Panc1 (cell line): ENCODE results near the gene DENND6B. TPM values are rescaled to one million over a fixed set of nuclear protein-coding genes. Genes with fewer than 3 reads are reported as not detected.
A peak's percentile ranks its signal among the peaks of the same experiment; 100 is the strongest.

ENCODE experiments used
- ATAC-seq: fragments of 200-7000 bp; cut with Tn5 transposase; 2 replicates; pipeline ENCODE4 v1.9.1; 2020; ENCODE audit warnings: mild to moderate bottlenecking, moderate library complexity
- BruUV-seq: library from RNA; stranded (reverse); fragments of 400-500 nt; replicated peaks from 2 replicates; lab custom pipeline; 2021; lab: Mats Ljungman, UMichigan
- CTCF ChIA-PET: fragments of 300-600 bp; sonication (Branson Sonifier 250); formaldehyde crosslinking; loops from one replicate; lab custom pipeline; 2022; ENCODE audit warnings: antibody characterized with exemption; lab: Charles Lee
- POLR2A ChIA-PET: fragments of 300-600 bp; sonication (Branson Sonifier 250); formaldehyde crosslinking; loops from one replicate; lab custom pipeline; 2022; ENCODE audit warnings: antibody characterized with exemption; lab: Charles Lee
- DNase-seq: peaks from one replicate; pipeline ENCODE4 v3.0.0-alpha.2; 2010; ENCODE audit warnings: low read depth, low spot score
- H3K27ac ChIP-seq: 2 replicates; pipeline ENCODE4 v1.5.1; 2011; ENCODE audit warnings: mild to moderate bottlenecking, low read length, inconsistent platforms
- H3K27me3 ChIP-seq: fragments of 200-500 bp; sonication (Bioruptor generic); 2 replicates; pipeline ENCODE4 v1.6.0; 2014; ENCODE audit warnings: low read length, inconsistent platforms; ENCODE audit not compliant: control insufficient read depth, insufficient read depth
- H3K36me3 ChIP-seq: fragments of 200-500 bp; sonication (Bioruptor generic); 2 replicates; pipeline ENCODE4 v1.5.1; 2014; ENCODE audit warnings: inconsistent platforms, mild to moderate bottlenecking, low read length, moderate library complexity; ENCODE audit not compliant: control insufficient read depth, insufficient read depth
- H3K4me1 ChIP-seq: 2 replicates; pipeline ENCODE4 v1.5.1; 2011; ENCODE audit warnings: inconsistent platforms, mild to moderate bottlenecking, low read length, moderate library complexity; ENCODE audit not compliant: control insufficient read depth, insufficient read depth
- H3K4me3 ChIP-seq, 2 experiments: 2 replicates each; pipeline ENCODE4 v1.5.1; 2011 to 2012; ENCODE audit warnings: low read depth in 2 of 2, low read length in 2 of 2, mild to moderate bottlenecking in 2 of 2, inconsistent platforms in 1 of 2, moderate library complexity in 1 of 2
- H3K9me3 ChIP-seq: fragments of 200-500 bp; sonication (Bioruptor generic); 2 replicates; pipeline ENCODE4 v1.5.1; 2014; ENCODE audit warnings: low read depth, mild to moderate bottlenecking, inconsistent platforms, low read length, moderate library complexity; ENCODE audit not compliant: control insufficient read depth, insufficient read depth
- POLR2AphosphoS5 ChIP-seq: IDR thresholded peaks from 2 replicates; pipeline ENCODE4 v1.6.1; 2012; ENCODE audit warnings: mild to moderate bottlenecking, low read depth, low read length, moderate library complexity
- SIN3A ChIP-seq: IDR thresholded peaks from 2 replicates; pipeline ENCODE4 v1.6.1; 2012; ENCODE audit warnings: low read depth, mild to moderate bottlenecking, low read length, moderate library complexity, borderline replicate concordance; ENCODE audit not compliant: insufficient read depth
- TCF7L2 ChIP-seq: IDR thresholded peaks from 2 replicates; pipeline ENCODE4 v1.6.1; 2011; ENCODE audit warnings: mild to moderate bottlenecking, low read depth, low read length, inconsistent platforms
- in situ Hi-C: cut with HindIII; loops from 2 replicates; pipeline ENCODE4 v1.10.0; 2016; ENCODE audit warnings: low sequenced_read_pairs, low pct_unique_long_range_greater_than_20kb
- intact Hi-C: fragments of 100-400 bp; cut with micrococcal nuclease; formaldehyde crosslinking; loops from one replicate; pipeline ENCODE4 v1.10.0; 2022; ENCODE audit not compliant: unreplicated experiment
- total RNA-seq: library from RNA; stranded (reverse); gene quantifications from one replicate; pipeline ENCODE4 v1.2.1, GENCODE V29; 2021; ENCODE audit not compliant: unreplicated experiment
- TF ChIP-seq, protein P1 (sequence below), 2 experiments: IDR thresholded peaks; 2 replicates each; pipeline ENCODE4 v1.6.1; 2011 to 2012; ENCODE audit warnings: low read depth in 2 of 2, control low read depth in 1 of 2, low read length in 1 of 2, mild to moderate bottlenecking in 1 of 2, moderate library complexity in 1 of 2; ENCODE audit not compliant: insufficient read depth in 1 of 2
- TF ChIP-seq, protein P2 (sequence below): fragments of 450-650 bp; IDR thresholded peaks from 2 replicates; pipeline ENCODE4 v1.5.1; 2017; ENCODE audit warnings: mild to moderate bottlenecking

Gene DENND6B
- total RNA-seq, 1 experiment from 2014 or later, result 5.8 TPM

DNA sequence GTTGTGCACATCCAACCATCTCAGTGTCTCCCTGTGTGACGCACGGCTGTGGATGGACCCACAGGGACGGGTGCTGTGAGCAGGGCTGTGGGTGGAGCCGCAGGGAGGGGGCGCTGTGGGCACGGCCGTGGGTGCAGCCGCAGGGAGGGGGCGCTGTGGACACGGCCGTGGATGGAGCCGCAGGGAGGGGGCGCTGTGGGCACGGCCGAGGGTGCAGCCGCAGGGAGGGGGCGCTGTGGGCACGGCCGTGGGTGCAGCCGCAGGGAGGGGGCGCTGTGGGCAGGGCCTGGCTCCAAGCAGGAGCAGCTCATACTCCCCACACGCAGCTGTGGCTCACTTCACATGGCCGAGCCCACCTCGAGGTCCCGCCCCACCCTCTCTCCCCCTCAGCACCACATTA is 50.7 kb downstream of the DENND6B start:
- ChIA-PET CTCF (interaction anchor here (0.6 to 1.5 kb wide), 5 partner anchors 18 to 357 kb away, joined by 3 to 5 read pairs (median 4); no protein-coding TSS in a partner anchor), POLR2A (no interaction called here)
- 0 out of 2 replicates have a peak, but pooled peaks cover 2% of the 10 kb centered on the region for H3K36me3 ChIP-seq
- peaks cover 21% of the 10 kb centered on the region for H3K4me1 ChIP-seq
- H3K4me3 ChIP-seq, result no peak overlapping the region
- ATAC-seq (no peak), DNase-seq (no peak)
- in situ Hi-C loops, result no loop called here
- intact Hi-C loops, result no loop called here
- no peak for TF ChIP-seq SIN3A
- TF ChIP-seq, protein P1, sequence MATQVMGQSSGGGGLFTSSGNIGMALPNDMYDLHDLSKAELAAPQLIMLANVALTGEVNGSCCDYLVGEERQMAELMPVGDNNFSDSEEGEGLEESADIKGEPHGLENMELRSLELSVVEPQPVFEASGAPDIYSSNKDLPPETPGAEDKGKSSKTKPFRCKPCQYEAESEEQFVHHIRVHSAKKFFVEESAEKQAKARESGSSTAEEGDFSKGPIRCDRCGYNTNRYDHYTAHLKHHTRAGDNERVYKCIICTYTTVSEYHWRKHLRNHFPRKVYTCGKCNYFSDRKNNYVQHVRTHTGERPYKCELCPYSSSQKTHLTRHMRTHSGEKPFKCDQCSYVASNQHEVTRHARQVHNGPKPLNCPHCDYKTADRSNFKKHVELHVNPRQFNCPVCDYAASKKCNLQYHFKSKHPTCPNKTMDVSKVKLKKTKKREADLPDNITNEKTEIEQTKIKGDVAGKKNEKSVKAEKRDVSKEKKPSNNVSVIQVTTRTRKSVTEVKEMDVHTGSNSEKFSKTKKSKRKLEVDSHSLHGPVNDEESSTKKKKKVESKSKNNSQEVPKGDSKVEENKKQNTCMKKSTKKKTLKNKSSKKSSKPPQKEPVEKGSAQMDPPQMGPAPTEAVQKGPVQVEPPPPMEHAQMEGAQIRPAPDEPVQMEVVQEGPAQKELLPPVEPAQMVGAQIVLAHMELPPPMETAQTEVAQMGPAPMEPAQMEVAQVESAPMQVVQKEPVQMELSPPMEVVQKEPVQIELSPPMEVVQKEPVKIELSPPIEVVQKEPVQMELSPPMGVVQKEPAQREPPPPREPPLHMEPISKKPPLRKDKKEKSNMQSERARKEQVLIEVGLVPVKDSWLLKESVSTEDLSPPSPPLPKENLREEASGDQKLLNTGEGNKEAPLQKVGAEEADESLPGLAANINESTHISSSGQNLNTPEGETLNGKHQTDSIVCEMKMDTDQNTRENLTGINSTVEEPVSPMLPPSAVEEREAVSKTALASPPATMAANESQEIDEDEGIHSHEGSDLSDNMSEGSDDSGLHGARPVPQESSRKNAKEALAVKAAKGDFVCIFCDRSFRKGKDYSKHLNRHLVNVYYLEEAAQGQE (IDR thresholded peaks at IDR 0.05; ENCODE audit: insufficient read depth in 1 of 2, low read depth in 2 of 2, low read length in 1 of 2), result no peak
- TF ChIP-seq POLR2AphosphoS5, result no peak
- TF ChIP-seq, protein P2, sequence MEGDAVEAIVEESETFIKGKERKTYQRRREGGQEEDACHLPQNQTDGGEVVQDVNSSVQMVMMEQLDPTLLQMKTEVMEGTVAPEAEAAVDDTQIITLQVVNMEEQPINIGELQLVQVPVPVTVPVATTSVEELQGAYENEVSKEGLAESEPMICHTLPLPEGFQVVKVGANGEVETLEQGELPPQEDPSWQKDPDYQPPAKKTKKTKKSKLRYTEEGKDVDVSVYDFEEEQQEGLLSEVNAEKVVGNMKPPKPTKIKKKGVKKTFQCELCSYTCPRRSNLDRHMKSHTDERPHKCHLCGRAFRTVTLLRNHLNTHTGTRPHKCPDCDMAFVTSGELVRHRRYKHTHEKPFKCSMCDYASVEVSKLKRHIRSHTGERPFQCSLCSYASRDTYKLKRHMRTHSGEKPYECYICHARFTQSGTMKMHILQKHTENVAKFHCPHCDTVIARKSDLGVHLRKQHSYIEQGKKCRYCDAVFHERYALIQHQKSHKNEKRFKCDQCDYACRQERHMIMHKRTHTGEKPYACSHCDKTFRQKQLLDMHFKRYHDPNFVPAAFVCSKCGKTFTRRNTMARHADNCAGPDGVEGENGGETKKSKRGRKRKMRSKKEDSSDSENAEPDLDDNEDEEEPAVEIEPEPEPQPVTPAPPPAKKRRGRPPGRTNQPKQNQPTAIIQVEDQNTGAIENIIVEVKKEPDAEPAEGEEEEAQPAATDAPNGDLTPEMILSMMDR, result 0 out of 2 replicates have a peak, but pooled peaks have one; percentile 14
- no TSS peak for BruUV-seq
- no peaks in the 10 kb centered on the region for H3K9me3 ChIP-seq
- H3K27me3 ChIP-seq, result no peaks in the 10 kb centered on the region
- H3K27ac ChIP-seq, result no peak overlapping the region

DNA sequence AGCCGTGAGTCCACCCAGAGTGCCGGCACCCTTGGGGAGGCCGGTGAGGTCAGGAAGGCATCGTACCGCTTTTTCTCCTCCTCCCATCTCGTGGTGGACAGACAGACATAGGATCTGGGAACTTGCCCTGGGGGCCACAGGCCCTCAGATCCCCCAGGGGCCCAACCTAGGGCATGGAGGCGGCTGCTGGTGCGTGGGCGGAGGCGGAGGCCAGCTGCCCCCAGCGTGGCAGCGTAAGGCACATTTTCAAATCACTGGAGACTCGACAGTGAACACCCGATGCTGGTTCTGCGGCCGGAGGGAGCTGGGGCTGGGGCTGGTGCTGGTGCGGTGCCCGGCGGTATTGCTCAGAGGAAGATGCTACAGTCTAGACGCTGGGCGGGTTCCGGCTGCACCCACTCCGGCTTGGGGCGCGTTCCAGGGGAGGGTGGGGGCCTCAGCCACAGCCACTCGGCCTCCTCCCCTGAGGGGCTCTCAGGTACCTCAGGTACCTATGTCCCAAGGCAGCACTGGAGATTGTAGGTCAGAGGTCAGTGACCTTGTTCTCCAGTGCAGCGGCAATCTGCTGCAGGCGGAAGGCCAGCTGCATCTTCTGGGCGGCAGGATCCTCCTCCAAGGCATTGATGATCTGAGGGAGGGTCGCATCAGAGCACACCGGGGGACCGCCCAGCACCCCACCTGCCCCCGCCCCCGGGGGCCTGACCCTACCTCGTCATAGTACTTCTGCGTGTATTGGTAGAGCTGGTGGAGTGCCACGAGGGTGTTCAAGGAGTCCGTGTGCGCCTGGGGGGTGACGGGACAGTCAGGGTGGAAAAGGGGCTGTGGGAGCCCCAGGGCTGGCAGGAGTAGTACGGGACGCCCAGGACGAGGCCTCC is 51.4 kb downstream of the DENND6B start:
- intact Hi-C loops (no loop called here), in situ Hi-C loops (no loop called here)
- no peaks in the 10 kb centered on the region for H3K27me3 ChIP-seq
- H3K4me3 ChIP-seq, result no peak overlapping the region
- H3K27ac ChIP-seq, result peak overlapping the region; percentile 66
- BruUV-seq, result TSS peak; percentile 96
- ChIA-PET POLR2A (no interaction called here), CTCF (interaction anchor here (0.6 to 1.5 kb wide), 3 partner anchors 19 to 357 kb away, joined by 3 to 4 read pairs (median 4); no protein-coding TSS in a partner anchor)
- H3K36me3 ChIP-seq, result no peaks in the 10 kb centered on the region
- H3K4me1 ChIP-seq, result peaks cover 21% of the 10 kb centered on the region
- H3K9me3 ChIP-seq, result no peaks in the 10 kb centered on the region
- TF ChIP-seq, protein P1 (IDR thresholded peaks at IDR 0.05; ENCODE audit: insufficient read depth in 1 of 2, low read depth in 2 of 2, low read length in 1 of 2), result no peak
- TF ChIP-seq SIN3A (no peak), POLR2AphosphoS5 (no peak), TCF7L2 (no peak)
- TF ChIP-seq, protein P2, result no peak
- ATAC-seq, result no peak
- DNase-seq, result no peak
